ENCODE data around the gene ZNF580. TPM values are rescaled to one million over a fixed set of nuclear protein-coding genes. Genes with fewer than 3 reads are reported as not detected.
A peak's percentile ranks its signal among the peaks of the same experiment; 100 is the strongest.

The ZNF580 gene
- total and polyA plus RNA-seq, 2 of the 13 experiments (the other 11 are each of a cell fraction or from before 2014, with no cell fraction given) = 4.4 to 6.0 TPM

DNA sequence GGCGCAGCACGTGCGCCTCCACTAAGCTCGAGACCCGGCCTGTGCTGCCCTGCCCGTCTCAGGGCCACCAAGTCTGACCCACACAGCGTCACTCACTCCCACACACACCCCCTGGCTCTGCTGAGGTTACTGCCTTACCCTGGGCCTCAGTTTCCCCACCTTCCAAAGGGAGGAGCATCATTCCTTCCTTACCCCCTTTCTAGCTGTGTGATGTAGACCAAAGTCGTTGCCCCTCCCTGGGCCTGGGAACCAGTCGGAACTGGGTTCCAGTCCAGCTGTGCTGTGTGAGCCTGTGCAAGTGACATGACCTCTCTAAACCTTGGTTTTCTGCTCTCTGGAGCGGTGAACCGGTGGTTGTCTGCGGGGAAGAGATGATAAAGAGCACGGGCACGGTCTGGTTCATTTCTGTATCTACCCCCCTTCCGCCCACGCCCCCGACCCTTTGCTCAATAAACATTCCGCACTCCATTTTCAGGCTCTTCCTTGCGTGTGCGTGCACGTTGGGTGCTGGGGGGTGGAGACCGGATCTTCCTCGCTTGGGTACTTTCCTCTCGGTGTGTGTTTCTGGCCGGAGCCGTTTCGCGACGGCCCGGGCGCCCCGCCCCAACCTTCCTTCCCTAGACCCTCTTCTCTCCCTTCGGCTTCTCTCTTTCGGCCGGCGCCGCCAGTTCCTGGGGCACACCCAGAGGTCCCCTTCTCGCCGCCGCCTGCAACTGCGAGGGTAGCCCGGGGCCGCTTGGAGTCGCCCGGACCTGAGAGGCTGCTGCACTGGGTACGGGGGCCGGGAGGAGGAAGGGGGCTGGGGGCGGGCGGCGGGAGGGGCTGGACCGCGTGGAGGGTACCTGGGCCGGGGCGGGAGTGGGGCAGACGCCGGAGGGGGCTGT, 2.4 kb downstream of the ZNF580 start, which contains the start of gene ZNF581 (continued):
- TF ChIP-seq HBP1 (CRISPR knock-in tag; IDR thresholded peaks at IDR 0.05; ENCODE audit: low read depth) (no peak), ZBTB40 (IDR thresholded peaks at IDR 0.05) (peak; percentile 64), ZBTB40 (CRISPR knock-in tag; IDR thresholded peaks at IDR 0.05) (no peak), ZBTB34 (CRISPR knock-in tag; IDR thresholded peaks at IDR 0.05) (0 out of 2 replicates have a peak, but pooled peaks have one; percentile 23), ZKSCAN5 (CRISPR knock-in tag; IDR thresholded peaks at IDR 0.05) (no peak), ZSCAN5A (CRISPR knock-in tag; IDR thresholded peaks at IDR 0.05; ENCODE audit: borderline replicate concordance) (no peak; the same call in 1 of the 2 replicates)
- TF ChIP-seq, protein P1, sequence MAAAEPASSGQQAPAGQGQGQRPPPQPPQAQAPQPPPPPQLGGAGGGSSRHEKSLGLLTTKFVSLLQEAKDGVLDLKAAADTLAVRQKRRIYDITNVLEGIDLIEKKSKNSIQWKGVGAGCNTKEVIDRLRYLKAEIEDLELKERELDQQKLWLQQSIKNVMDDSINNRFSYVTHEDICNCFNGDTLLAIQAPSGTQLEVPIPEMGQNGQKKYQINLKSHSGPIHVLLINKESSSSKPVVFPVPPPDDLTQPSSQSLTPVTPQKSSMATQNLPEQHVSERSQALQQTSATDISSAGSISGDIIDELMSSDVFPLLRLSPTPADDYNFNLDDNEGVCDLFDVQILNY (CRISPR knock-in tag; conservative IDR thresholded peaks at IDR 0.05) = no peak
- TF ChIP-seq, protein P2, sequence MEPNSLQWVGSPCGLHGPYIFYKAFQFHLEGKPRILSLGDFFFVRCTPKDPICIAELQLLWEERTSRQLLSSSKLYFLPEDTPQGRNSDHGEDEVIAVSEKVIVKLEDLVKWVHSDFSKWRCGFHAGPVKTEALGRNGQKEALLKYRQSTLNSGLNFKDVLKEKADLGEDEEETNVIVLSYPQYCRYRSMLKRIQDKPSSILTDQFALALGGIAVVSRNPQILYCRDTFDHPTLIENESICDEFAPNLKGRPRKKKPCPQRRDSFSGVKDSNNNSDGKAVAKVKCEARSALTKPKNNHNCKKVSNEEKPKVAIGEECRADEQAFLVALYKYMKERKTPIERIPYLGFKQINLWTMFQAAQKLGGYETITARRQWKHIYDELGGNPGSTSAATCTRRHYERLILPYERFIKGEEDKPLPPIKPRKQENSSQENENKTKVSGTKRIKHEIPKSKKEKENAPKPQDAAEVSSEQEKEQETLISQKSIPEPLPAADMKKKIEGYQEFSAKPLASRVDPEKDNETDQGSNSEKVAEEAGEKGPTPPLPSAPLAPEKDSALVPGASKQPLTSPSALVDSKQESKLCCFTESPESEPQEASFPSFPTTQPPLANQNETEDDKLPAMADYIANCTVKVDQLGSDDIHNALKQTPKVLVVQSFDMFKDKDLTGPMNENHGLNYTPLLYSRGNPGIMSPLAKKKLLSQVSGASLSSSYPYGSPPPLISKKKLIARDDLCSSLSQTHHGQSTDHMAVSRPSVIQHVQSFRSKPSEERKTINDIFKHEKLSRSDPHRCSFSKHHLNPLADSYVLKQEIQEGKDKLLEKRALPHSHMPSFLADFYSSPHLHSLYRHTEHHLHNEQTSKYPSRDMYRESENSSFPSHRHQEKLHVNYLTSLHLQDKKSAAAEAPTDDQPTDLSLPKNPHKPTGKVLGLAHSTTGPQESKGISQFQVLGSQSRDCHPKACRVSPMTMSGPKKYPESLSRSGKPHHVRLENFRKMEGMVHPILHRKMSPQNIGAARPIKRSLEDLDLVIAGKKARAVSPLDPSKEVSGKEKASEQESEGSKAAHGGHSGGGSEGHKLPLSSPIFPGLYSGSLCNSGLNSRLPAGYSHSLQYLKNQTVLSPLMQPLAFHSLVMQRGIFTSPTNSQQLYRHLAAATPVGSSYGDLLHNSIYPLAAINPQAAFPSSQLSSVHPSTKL (CRISPR knock-in tag; IDR thresholded peaks at IDR 0.05) = peak; percentile 32; the same call in 1 of the 2 replicates
